Esophagus (tissue), 2 donors: ENCODE data around the gene CCBE1. TPM values are rescaled to one million over a fixed set of nuclear protein-coding genes. Genes with fewer than 3 reads are reported as not detected.

Experiments used
- H3K27ac ChIP-seq, 2 donors: one replicate each; pipeline ENCODE4 v1.5.1; 2013; ENCODE audit warnings: low read depth in 2 of 2, mild to moderate bottlenecking in 2 of 2, inconsistent platforms in 1 of 2, low read length in 1 of 2, moderate library complexity in 1 of 2
- H3K27me3 ChIP-seq, 2 donors: one replicate each; pipeline ENCODE4 v1.6.1; 2013; ENCODE audit warnings: low read length in 2 of 2, control low read depth in 1 of 2, mild to moderate bottlenecking in 1 of 2; ENCODE audit not compliant: insufficient read depth in 2 of 2, control insufficient read depth in 1 of 2
- H3K36me3 ChIP-seq, 2 donors: one replicate each; pipeline ENCODE4 v1.6.1; 2013; ENCODE audit warnings: low read length in 1 of 2; ENCODE audit not compliant: control insufficient read depth in 2 of 2, insufficient read depth in 2 of 2
- H3K4me1 ChIP-seq, 2 donors: one replicate each; pipeline ENCODE4 v1.6.1; 2013; ENCODE audit warnings: low read length in 1 of 2; ENCODE audit not compliant: control insufficient read depth in 2 of 2, insufficient read depth in 2 of 2
- H3K4me3 ChIP-seq, 2 donors: one replicate each; pipeline ENCODE4 v1.5.1; 2013; ENCODE audit warnings: low read length in 2 of 2, mild to moderate bottlenecking in 2 of 2, low read depth in 1 of 2, moderate library complexity in 1 of 2
- H3K9me3 ChIP-seq, 2 donors: one replicate each; pipeline ENCODE4 v1.6.1; 2013; ENCODE audit warnings: mild to moderate bottlenecking in 2 of 2, low read depth in 1 of 2, low read length in 1 of 2, moderate library complexity in 1 of 2; ENCODE audit not compliant: control insufficient read depth in 2 of 2, insufficient read depth in 1 of 2
- WGBS, 2 donors: extraction: QIAGEN DNeasy Blood & Tissue Kit; methylation state at CpG; one replicate each; pipeline ENCODE4 v1.1.7; 2013; 5-methylcytosine and 5-hydroxymethylcytosine counted together
- polyA plus RNA-seq, 2 donors: library from polyadenylated mRNA; stranded (reverse); fragments of 200-250 nt; gene quantifications; one replicate each; pipeline ENCODE4 v1.2.3, GENCODE V29; 2013
- donor health status: healthy with polysubstance abuse.
- donor health status: Bipolar disorder and iron deficiency.

The CCBE1 gene
- polyA plus RNA-seq, 2 donors, result 0.18 to 0.34 TPM

GRCh38 chr18:59509481-59510442 lies 187.5 kb downstream of the CCBE1 start:
- WGBS, 2 donors, result 39 to 50% methylated on average over 8 of the region's 8 CpGs
- no peak overlapping the region for H3K27ac ChIP-seq
- H3K4me3 ChIP-seq, result no peak overlapping the region
- H3K36me3 ChIP-seq, result no peaks in the 10 kb centered on the region
- H3K4me1 ChIP-seq, result peaks cover 0 to 6% of the 10 kb centered on the region in 2 donors
- no peaks in the 10 kb centered on the region for H3K27me3 ChIP-seq
- H3K9me3 ChIP-seq, result no peaks in the 10 kb centered on the region

- H3K4me1 ChIP-seq, result peaks cover 0 to 11% of the 10 kb centered on the region in 2 donors
- H3K36me3 ChIP-seq, result no peaks in the 10 kb centered on the region
- no peaks in the 10 kb centered on the region for H3K9me3 ChIP-seq
- H3K27me3 ChIP-seq, result no peaks in the 10 kb centered on the region
- no peak overlapping the region for H3K27ac ChIP-seq
- no peak overlapping the region for H3K4me3 ChIP-seq
Measured at GRCh38 chr18:59505356-59505755, 191.9 kb downstream of the CCBE1 start.

GRCh38 chr18:59502274-59503175 lies 194.7 kb downstream of the CCBE1 start:
- WGBS, 2 donors, result 18 to 27% methylated on average over 12 of the region's 12 CpGs
- peaks cover 0 to 11% of the 10 kb centered on the region in 2 donors for H3K4me1 ChIP-seq
- H3K9me3 ChIP-seq, result no peaks in the 10 kb centered on the region
- H3K36me3 ChIP-seq, result no peaks in the 10 kb centered on the region
- H3K27me3 ChIP-seq, result peaks cover 0 to 3% of the 10 kb centered on the region in 2 donors
- H3K27ac ChIP-seq, result peak overlapping the region; percentile 3 to 42
- no peak overlapping the region for H3K4me3 ChIP-seq

DNA sequence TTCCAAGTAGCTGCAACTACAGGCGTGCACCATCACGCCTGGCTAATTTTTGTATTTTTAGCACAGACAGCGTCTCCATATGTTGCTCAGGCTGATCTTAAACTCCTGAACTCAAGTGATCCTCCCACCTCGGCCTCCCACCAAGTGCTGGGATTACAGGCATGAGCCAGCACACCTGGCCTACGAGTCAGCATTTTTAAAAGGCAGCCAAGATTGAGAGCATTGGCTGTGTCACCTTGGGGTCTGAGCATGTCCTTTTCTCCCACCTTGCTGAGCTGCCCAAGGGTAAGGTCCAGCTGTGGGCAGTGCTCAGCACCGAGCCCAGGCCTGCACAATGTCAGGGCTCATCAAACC lies 195.3 kb downstream of the CCBE1 start:
- WGBS, 2 donors, result 50 to 54% methylated on average over 6 of the region's 6 CpGs
- no peaks in the 10 kb centered on the region for H3K9me3 ChIP-seq
- H3K27ac ChIP-seq, result peak overlapping the region in 1 of 2 donors; percentile 42

DNA sequence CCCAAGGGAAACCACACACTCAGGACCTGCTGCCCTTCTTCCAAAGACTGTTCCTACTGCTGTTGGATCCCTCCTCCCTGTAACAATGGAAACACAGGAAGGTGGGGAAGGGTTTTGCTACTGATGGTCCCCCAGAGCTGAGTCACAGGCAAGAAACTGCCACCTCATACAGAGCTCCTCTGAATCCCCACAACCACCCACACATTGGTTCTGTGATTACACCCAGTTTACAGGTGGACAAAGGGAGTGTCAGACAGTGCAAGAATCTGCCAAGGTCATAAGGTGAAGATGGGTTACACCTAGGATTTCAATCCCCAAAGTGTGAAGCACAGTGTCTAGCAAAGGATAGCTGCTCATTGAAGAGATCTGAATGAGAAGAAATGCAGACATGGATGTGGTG lies 196.5 kb downstream of the CCBE1 start:
- H3K36me3 ChIP-seq, result no peaks in the 10 kb centered on the region
- H3K27ac ChIP-seq, result no peak overlapping the region
- H3K27me3 ChIP-seq, result peaks cover 0 to 4% of the 10 kb centered on the region in 2 donors
- no peak overlapping the region for H3K4me3 ChIP-seq
- peaks cover 0 to 11% of the 10 kb centered on the region in 2 donors for H3K4me1 ChIP-seq
- H3K9me3 ChIP-seq, result no peaks in the 10 kb centered on the region

More for the DNA sequence above, 195.3 kb downstream of the CCBE1 start:
- no peak overlapping the region for H3K4me3 ChIP-seq
- no peaks in the 10 kb centered on the region for H3K36me3 ChIP-seq
- H3K4me1 ChIP-seq, result peaks cover 0 to 11% of the 10 kb centered on the region in 2 donors
- H3K27me3 ChIP-seq, result peaks cover 0 to 4% of the 10 kb centered on the region in 2 donors

GRCh38 chr18:59498506-59499086 lies 198.6 kb downstream of the CCBE1 start:
- Histone ChIP-seq H3K4me1 (peaks cover 0 to 11% of the 10 kb centered on the region in 2 donors), H3K27ac (no peak overlapping the region), H3K4me3 (no peak overlapping the region), H3K27me3 (peaks cover 0 to 4% of the 10 kb centered on the region in 2 donors), H3K36me3 (no peaks in the 10 kb centered on the region), H3K9me3 (no peaks in the 10 kb centered on the region)
- WGBS, 2 donors, result 75 to 82% methylated on average over 4 of the region's 4 CpGs

- Histone ChIP-seq H3K27ac (no peak overlapping the region), H3K4me1 (no peaks in the 10 kb centered on the region), H3K9me3 (no peaks in the 10 kb centered on the region), H3K36me3 (no peaks in the 10 kb centered on the region), H3K4me3 (no peak overlapping the region), H3K27me3 (peaks cover 0 to 4% of the 10 kb centered on the region in 2 donors)
- 91% methylated on average over 4 of the region's 4 CpGs for whole genome bisulfite sequencing, 2 donors
Measured at GRCh38 chr18:59492756-59493421, 204.3 kb downstream of the CCBE1 start.

- Histone ChIP-seq H3K4me1 (no peaks in the 10 kb centered on the region), H3K36me3 (no peaks in the 10 kb centered on the region)
Measured at GRCh38 chr18:59488899-59489298, 208.3 kb downstream of the CCBE1 start.

GRCh38 chr18:59485382-59485781 lies 211.8 kb downstream of the CCBE1 start:
- H3K36me3 ChIP-seq, result no peaks in the 10 kb centered on the region
- H3K4me3 ChIP-seq, result no peak overlapping the region
- no peaks in the 10 kb centered on the region for H3K9me3 ChIP-seq
- WGBS, 2 donors, result 78 to 86% methylated on average over 5 of the region's 5 CpGs
- no peaks in the 10 kb centered on the region for H3K4me1 ChIP-seq
- H3K27me3 ChIP-seq, result no peaks in the 10 kb centered on the region
- no peak overlapping the region for H3K27ac ChIP-seq

More at GRCh38 chr18:59488899-59489298, 208.3 kb downstream of the CCBE1 start:
- 71 to 85% methylated on average over 2 of the region's 2 CpGs for WGBS, 2 donors
- no peaks in the 10 kb centered on the region for H3K27me3 ChIP-seq
- no peaks in the 10 kb centered on the region for H3K9me3 ChIP-seq
- H3K27ac ChIP-seq, result no peak overlapping the region
- no peak overlapping the region for H3K4me3 ChIP-seq
